Stimulated activated CD8-positive, alpha-beta memory T cell treated with anti-CD3 and anti-CD28 coated beads, Interleukin-15, amount 100 ng/mL, for 4 hours (primary cell): ENCODE measurements around the gene RFC1.
"Not testable (repeated sequence)": the region's sequence is repeated elsewhere in the genome, so short reads cannot be mapped to it uniquely, and the experiment has no call there.

ENCODE experiments used
- DNase-seq, 2 donors: peaks; one replicate each; pipeline ENCODE4 v3.0.0-alpha.2; 2020; ENCODE audit warnings: low read depth in 2 of 2

The RFC1 gene, protein sequence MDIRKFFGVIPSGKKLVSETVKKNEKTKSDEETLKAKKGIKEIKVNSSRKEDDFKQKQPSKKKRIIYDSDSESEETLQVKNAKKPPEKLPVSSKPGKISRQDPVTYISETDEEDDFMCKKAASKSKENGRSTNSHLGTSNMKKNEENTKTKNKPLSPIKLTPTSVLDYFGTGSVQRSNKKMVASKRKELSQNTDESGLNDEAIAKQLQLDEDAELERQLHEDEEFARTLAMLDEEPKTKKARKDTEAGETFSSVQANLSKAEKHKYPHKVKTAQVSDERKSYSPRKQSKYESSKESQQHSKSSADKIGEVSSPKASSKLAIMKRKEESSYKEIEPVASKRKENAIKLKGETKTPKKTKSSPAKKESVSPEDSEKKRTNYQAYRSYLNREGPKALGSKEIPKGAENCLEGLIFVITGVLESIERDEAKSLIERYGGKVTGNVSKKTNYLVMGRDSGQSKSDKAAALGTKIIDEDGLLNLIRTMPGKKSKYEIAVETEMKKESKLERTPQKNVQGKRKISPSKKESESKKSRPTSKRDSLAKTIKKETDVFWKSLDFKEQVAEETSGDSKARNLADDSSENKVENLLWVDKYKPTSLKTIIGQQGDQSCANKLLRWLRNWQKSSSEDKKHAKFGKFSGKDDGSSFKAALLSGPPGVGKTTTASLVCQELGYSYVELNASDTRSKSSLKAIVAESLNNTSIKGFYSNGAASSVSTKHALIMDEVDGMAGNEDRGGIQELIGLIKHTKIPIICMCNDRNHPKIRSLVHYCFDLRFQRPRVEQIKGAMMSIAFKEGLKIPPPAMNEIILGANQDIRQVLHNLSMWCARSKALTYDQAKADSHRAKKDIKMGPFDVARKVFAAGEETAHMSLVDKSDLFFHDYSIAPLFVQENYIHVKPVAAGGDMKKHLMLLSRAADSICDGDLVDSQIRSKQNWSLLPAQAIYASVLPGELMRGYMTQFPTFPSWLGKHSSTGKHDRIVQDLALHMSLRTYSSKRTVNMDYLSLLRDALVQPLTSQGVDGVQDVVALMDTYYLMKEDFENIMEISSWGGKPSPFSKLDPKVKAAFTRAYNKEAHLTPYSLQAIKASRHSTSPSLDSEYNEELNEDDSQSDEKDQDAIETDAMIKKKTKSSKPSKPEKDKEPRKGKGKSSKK

DNA sequence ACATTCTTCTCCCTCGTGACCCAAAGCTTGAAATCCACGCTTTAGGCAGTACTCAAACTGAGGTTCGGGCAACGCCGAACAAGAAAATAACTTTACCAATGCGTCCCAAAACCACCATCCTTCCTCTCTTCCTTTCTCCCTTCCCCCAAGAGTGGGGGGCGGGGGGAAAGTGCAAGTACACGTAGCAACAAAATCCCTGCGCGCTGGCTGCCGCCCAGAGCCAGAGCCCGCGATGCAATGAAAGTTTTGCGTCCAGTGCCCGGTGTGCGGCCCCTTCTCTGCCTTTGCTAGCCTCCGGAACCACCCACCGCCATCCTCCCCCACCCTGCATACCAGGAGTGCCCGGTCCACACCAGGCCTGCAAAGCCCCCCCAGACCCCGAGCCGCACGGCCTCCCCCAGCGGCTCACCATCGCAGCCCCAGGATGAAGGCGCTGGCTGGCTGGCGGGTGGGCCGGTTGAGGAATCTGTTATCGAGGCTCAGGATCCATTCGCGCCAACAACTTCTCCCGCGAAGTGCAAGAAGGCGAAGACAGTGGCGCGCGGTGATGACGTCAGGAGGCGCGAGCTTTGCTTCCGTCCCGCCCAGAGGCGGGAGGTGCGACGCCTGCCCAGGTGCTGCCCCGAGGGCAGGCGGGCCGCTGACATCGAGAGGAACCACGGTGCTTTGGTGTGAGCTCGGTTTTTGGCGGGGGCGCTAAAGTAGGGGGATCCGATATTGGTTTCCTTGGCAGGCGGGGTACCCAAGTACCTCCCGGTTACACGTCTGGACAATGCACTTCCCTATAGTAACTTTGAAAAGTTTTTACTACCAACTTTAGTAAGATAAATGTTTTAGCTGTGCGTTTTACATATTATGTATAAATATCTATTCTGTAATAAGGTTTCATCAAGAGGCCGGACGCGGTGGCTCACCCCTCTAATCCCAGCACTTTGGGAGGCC, at the start of gene RFC1:
Gene RFC1 (minus strand): TSS at position 533 of the 942 bp plus-strand sequence. CDS start 121 bp downstream, at position 412.
- DNase-seq = peak; percentile 82 to 85

DNA sequence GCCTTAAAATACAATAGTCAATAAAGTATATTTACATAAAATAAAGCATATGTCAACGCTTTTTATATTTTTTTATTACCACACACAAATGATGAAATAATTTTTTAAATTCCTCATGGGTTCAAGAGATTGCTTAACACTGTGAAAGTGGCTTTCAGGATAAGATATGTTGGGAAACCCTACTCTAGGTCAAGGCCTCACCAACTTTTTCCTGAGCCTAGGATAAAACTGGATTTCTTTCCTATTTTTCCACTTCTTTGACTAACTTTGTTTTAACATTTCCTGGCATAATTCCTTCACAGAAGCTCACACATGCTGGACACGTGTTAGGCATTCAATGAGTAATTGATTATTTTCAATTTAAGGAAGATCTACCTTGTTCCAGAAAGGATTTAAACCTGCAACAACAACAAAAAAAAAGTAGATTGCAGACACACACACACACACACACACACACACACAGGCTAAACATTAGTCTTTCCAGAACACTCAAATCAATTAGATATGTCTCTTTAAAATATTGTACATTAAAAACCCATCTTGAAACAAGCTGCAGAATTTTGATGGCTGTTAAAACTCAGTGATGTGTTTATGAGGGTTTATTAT, 49.6 kb upstream of the RFC1 start:
- DNase-seq = no peak

DNA sequence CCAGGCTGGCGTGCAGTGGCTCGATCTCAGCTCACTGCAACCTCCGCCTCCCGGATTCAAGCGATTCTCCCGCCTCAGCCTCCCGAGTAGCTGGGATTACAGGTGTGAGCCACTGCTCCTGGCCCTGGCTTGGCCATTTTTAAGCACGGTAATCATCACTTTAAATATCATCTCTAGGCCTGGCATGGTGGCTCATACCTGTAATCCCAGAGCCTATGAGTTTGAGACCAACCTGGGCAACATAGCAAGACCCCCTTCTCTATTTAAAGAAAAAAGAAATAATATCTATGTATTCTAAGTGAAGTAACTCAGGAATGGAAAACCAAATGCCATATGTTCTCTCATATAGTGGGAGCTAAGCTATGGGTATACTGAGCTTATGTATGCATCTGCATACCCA, 45.4 kb upstream of the RFC1 start:
- DNase-seq = not testable (repeated sequence)

DNA sequence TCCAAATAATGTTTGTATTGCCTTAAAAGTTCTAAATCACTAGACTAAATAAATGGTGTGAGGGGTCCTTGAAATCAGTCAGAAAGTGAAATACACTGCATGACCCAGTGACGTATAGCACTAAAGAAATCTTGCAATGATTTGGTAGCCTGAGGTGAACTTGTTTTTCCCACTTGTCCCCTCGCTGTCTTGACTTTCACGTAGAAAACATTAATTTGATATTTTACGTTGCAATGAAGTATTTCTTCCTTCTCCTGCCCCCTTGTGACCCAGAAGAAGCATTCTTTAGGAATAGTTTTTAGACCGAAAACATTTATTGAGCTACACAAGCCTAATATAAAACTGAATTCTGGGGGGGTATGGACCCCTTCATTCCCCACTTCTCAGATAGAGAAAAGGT, 44.3 kb upstream of the RFC1 start:
- no peak for DNase-seq

DNA sequence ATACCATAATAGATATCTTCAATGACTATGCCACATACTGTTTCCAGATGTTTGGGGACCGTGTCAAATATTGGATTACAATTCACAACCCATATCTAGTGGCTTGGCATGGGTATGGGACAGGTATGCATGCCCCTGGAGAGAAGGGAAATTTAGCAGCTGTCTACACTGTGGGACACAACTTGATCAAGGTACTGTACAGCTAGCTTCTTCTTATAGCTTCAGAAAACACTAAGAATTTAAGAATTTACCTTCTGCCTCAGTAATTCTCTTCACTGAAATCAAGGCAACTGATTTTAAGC, 41.4 kb upstream of the RFC1 start:
- no peak for DNase-seq

DNA sequence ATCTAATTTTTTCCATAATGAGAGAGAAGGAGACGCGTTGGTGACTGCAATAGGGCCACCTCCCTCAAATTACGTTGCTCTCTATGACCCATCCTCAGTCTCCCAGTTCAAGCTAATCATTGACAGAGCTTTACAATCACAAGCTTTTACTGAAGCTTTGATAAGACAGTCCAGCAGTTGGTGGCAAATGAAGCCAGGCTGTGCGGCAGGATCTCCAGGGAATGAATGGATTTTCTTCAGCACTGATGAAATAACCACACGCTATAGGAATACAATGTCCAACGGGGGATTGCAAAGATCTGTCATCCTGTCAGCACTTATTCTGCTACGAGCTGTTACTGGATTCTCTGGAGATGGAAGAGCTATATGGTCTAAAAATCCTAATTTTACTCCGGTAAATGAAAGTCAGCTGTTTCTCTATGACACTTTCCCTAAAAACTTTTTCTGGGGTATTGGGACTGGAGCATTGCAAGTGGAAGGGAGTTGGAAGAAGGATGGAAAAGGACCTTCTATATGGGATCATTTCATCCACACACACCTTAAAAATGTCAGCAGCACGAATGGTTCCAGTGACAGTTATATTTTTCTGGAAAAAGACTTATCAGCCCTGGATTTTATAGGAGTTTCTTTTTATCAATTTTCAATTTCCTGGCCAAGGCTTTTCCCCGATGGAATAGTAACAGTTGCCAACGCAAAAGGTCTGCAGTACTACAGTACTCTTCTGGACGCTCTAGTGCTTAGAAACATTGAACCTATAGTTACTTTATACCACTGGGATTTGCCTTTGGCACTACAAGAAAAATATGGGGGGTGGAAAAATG, 40.8 kb upstream of the RFC1 start, which contains the start of gene KLB:
Gene KLB (plus strand): TSS at position 168 of the 821 bp plus-strand sequence. CDS start 20 bp downstream, at position 188.
- DNase-seq = no peak

DNA sequence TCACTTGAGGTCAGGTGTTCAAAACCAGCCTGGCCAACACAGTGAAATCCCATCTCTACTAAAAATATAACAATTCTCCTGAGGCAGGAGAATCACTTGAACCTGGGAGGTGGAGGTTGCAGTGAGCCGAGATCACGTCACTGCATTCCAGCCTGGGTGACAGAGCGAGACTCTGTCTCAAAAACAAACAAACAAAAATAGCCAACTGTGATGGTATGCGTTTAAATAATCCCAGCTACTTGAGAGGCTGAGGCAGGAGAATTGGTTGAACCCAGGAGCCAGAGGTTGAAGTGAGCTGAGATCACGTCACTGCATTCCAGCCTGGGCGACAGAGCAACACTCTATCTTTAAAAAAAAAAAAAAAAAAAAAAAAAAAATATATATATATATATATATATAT, 35.5 kb upstream of the RFC1 start:
- not testable (repeated sequence) for DNase-seq

DNA sequence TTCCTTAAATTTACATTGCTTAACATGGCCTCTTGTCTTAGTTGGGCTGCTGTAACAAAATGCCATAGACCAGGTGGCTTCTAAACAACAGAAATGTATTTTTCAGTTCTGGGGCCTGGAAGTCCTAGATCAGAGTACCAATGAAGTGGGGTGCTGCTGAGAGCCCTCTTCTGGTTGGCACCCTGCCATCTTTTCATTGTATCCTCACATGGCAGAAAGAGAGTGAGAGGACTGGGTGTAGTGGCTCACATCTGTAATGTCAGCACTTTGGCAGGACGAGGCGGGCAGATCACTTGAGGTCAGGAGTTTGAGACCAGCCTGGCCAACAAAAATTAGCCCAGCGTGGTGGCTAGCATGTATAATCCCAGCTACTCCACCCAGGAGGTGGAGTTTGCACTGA, 28.5 kb upstream of the RFC1 start:
- no peak for DNase-seq

DNA sequence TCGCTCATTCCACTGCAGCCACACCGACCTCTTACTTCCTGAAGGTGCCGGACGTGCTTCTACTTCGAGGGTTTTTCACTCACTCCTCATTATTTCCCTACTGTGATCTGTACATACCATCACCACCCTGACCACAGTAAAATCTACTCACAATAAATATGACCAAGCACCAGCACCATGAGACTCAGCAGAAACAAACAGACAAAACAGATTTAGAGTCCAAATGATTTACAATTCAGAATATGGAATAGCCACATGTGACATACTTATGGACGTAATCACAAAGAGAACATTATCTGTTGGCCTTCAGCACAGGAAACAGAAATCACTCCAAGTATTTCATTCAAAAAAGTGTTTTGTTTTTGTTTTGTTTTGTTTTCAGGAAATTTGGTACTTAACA, 24.4 kb upstream of the RFC1 start:
- DNase-seq = no peak

DNA sequence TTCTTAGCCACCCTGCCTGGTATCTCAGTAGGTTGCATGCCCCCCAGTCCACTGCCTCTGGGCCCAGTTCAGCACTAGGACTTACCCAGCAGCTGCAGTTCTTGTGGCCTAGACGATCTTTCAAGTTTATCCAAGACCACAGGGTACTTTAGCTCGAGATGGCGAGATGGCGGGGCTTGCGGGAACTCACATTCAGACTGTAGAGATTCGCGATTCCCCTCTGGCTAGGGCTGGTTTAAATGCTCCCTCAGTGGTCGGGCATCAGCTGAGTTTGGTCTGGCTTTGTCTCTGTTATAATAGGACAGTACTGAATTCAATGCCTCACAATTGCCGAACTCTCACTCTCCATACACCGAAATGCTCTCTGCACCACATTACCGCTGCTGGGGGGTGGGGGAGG, 18.4 kb upstream of the RFC1 start:
- no peak for DNase-seq

DNA sequence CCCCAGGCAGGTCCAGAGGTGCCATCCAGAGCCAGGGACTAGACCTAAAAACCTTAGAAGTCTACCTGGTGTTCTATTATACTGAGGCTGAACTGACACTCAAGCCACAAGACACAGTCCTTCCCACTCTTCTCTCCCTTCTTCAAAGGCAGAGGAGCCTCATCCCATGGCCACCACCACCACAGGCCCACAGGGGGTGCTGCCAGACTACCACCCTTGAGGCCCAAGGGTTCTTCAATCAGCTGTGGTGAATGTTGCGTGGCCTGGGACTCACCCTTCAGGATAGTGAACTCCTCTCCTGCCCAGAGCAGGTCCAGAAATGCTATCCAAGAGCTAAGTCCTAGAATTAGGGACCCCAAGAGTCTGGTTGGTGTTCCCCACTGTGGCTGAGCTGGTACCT, 17.5 kb upstream of the RFC1 start:
- no peak for DNase-seq

DNA sequence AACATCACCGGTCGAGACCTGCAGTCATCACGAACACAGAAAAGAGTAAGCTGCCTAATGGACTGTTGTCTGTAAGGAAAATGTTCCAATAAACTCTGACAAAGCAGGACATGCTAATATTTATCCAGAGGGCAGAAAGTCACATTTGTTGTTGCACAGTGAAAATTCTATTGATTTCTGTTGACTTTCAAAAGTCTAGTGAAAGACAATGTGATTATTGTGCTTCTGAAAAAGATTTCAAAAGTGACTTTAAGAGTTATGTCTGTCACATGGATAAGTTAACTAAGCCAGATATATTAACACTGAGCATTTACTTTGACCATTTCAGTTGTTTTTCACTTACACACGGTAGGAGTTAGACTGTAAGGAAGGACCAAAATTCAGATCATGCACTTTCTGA, 9.3 kb upstream of the RFC1 start:
- DNase-seq = no peak

DNA sequence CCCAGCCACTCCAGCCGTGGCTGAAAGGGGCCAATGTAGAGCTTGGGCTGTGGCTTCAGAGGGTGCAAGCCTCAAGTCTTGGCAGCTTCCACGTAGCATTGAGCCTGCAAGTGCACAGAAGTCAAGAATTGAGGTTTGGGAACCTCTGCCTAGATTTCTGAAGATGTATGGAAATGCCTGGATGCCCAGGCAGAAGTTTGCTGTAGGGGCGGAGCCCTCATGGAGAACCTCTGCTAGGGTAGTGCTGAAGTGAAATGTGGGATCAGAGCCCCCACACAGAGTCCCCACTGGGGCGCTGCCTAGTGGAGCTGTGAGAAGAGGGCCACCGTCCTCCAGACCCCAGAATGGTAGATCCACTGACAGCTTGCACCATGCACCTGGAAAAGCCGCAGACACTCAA, 5.0 kb upstream of the RFC1 start:
- DNase-seq = not testable (repeated sequence)

DNA sequence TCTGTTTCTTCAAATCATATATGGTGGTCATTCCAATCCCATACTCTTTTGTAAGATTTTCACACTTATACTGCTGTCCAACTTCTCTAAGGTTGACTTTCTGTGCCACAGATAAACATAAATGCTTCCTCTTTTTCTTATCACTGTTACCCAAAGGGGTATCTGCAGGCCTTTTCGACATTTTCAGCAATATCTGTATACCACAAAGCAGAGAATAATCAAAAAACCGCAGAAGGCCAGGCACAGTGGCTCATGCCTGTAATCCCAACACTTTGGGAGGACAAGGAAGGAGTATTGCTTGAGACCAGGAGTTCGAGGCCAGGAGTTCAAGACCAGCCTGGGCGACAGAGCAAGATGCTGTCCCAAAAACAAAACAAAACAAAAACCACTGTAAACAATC, 3.1 kb upstream of the RFC1 start:
- no peak for DNase-seq

DNA sequence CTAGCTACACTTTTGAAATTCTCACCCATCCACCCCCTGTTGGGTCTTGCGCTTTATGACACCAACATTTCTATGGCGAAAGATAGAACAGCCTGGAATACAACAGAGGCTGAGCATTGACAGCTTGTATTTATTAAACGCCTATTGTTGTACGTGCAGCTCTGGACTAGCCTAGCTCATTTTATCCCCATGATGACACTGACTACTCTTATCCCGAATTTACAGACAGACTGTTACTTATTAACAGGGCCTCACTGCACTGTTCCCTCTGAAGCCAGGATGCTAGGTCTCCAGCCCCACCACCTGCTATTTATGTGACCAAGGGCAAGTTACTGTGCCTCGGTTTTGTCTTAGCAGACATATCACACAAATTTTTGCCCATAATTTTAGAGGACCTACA, 1.0 kb upstream of the RFC1 start:
- DNase-seq = no peak

DNA sequence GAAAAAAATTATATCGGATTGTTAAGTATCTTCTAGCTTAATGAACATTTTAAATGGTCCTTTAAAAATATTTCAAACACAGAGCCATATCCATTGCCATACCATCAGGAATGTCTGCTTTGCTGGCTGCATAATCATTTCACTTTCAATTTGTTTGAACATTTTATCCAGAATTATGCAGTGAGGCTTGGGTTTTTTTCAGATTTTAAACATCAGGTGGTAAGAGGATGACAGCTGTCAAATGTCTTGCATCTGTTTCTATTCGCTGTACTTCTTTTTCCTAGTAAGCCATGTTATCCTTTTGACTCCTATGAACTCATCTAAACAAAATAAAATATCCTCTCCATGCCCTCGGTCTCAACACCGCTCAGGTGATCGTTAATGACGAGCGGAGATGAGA, 802 bp downstream of the RFC1 start:
- DNase-seq = no peak

DNA sequence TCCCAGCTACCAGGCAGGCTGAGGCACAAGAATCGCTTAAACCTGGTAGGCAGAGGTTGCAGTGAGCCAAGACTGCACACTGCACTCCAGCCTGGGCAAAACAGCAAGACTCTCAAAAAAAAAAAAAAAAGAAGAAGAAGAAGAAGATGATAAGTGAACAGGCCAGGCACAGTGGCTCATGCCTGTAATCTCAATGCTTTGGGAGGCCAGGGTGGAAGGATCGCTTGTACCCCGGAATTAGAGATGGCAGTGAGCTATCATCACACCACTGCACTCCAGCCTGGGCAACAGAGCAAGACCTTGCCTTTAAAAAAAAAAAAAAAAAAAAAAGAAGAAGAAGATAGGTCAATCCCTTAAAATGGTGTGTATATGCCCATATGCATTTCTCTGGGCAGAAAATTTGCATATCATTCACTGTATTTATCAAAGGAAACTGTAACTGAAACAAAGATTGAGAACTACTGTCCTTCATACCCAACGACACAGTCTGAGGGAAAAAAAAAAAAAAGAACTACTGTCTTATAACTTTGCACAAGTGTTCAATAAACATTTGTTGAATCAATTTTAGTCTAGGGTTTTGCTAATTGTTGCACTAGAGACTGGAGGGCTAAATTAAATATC, 2.3 kb downstream of the RFC1 start:
- DNase-seq = no peak

DNA sequence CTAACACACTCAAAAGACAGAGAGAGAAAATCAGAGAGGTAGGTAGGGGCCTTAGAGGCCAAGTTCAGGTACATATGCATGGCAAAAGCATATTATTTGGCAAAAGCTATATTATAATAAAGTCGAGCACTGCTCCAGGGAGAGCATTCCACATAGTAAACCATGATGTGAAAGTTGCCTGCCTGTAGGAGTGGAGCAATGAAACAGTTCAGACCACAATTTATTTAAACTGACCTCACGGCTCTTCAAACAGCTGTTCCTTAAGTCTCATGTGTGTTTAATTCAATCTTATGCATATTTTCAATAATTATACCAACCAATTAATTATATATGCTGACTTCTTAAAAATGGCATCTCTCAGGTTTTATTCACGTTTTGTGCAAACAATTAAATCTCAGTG, 3.3 kb downstream of the RFC1 start:
- no peak for DNase-seq

DNA sequence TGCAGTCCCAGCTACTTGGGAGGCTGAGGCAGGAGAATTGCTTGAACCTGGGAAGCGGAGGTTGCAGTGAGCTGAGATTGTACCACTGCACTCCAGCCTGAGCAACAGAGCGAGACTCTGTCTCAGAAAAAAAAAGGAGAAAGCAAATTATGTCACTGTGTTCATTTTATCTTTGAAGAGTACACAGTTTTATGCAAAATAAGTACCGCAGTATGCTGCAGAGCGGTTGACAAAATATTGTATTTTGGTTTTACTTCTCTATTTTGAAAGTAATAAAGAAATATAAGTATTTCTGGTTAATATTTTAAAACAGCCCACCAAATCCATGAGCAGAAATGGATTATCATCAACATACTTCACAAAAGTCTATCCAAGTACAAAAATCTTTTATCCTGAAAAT, 5.6 kb downstream of the RFC1 start:
- not testable (repeated sequence) for DNase-seq

DNA sequence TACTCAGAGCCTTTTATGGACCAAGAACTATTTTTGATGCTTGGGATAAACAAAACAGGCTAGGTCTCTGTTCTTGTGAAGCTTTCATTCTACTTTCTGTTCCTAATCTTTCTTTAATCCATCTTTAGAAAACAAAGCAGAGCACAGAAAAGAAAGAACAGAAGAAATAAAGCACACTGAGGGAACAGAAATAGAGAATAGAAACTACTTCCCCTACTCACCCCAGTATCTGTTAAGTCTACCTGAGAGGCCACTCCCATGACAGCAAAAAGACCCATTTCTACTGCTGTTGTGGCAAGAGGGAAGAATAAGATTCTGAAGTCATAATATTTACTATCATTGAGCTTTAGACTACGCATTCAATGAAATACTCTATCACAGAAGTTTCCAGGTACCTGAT, 9.2 kb downstream of the RFC1 start:
- DNase-seq = no peak
